ENCODE data around the gene TAOK1.
A peak's percentile ranks its signal among the peaks of the same experiment; 100 is the strongest.

The TAOK1 gene

DNA sequence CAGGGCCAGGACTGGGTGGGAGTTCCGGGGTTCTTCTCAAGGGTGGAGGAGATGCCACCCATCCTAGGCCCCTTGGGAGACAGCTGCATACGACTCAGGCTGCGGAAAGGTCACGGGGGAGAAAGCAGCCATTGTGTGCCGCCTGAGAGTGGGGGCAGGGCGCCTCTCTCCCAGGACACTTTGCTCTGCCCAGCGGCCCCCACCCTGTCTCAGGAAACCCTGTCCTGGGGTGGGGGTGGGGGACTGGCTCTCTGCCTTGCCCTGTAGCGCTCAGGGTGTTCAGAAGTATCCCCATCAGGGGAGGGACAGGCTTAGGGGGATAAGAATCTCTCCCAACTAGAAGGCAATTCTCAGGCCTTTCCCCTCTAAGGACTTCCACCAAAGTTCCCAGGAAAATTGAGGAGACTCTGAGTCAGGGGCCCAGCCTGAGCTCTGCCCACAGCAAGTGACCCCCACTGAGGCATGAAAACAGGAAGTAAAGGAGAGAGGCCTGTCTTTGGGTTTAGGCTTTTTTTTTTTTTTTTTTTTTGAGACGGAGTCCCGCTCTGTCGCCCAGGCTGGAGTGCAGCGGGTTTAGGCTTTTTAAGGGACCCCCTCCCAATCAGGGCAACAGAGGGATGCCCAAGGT is 194.4 kb downstream of the TAOK1 start:
- no peak for DNase-seq (ENCODE audit: low spot score)

DNA sequence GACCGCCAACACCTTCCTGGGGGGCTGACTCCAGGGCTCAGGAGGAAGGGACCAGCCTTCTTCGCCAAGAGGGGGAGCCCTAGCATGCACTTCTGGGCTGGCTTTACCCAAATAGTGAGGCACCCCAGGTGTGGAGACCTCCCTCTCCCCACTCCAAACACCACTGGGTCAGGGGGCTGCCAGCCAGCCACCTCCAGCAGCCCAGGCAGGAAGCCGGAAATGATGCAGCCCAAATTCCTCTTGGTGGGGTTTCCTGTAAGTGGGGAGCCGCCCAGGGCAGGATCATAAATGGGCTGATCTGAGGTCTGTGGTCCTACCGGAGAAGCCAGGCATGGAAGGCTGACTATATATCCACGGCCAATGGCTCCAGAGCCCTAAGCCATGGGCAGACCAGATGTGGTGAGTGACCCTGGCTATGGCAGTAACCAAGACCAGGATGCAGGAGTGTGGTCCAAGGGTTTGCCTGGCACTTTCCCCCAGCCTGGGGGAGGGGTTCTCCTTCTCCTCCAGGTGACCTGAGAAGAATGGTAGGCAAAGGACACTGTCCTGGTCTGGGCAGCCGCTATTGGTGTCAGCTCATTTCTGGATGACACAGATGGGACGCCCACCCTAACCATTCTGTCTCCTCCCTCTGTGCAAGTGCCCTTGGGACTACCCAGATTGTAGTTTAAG is 195.1 kb downstream of the TAOK1 start:
- DNase-seq (ENCODE audit: low spot score), result no peak

DNA sequence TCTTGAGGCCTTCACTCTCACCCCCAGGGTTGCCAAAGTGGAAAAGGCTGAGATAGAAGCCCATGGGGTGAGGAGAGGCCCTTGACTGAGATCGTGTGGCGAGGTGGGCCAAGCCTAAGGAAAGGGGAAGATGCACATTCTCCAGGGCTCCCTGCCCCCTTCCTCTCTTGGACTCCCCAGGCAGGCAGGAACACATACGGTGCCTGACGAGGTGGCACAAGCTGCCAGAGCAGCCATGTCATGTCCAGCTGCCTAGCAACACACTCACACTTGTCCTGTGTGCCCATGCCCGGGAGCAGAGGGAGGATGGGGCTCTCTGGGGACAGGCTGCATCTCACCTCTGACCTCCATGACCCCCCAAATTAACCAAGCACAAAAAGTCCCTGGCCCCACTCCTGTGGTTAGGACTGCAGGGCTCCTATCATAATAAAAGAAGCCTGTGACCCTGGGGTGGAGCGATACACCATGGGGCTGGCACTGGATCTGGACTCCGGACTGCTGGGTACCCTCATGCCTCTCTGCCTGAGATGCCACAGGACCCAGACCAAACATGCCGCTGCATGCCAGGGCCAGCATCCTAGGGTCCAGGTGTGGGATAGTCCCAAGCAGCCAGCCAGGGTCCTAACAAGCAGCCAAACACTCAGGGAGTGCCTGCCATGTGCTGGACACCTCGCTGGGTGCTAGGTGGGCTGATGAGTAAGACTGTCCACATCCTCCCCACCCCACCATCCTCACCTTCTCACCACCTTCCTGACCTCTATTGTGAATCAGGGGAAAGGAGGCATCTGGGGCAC is 196.7 kb downstream of the TAOK1 start:
- no peak for DNase-seq (ENCODE audit: low spot score)

DNA sequence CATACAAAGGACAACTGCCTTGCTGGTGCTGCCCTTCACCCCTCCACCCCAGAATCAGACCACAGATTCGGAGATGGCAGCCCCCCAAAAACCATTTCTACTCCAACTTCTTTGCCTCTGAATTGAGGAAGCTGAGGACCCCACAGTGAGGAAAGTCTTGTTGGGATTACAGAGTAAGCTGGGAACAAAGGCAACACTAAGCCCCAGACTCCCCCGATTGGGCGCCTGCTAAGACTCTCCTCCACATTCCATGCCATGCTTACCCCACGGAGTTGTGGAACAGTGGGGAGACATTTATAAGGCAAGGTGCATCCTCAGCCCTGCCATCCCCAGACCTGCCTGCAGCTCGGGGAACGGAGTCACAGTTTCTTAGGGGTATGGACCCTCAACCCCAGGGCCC is 197.4 kb downstream of the TAOK1 start:
- DNase-seq (ENCODE audit: low spot score), result no peak

DNA sequence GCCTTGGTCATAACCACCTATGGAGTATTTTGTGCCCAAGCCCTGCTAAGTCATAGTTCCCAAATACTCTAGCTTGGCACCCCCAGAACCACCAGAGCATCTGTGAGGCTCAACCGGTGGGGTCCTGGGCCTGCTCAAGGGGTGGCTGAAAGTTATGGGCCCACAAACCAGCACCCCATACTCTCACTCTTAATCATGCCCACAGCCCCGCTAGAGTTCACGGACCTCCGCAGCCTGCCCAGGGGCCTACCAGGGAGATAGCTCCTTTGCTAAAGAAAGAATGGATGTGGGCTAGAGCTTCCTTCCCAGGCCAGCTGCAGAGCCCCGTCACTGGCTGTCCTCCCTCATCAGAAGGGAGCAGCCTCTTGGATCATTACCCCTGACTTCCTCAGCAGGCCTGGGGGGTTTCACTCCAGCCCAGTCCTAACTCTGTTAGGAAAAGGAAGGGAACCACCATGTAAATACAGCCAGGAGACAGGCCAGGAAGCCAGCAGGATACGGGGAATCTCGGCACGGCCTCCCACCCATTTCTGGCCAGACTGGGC is 197.9 kb downstream of the TAOK1 start:
- DNase-seq (ENCODE audit: low spot score), result no peak

DNA sequence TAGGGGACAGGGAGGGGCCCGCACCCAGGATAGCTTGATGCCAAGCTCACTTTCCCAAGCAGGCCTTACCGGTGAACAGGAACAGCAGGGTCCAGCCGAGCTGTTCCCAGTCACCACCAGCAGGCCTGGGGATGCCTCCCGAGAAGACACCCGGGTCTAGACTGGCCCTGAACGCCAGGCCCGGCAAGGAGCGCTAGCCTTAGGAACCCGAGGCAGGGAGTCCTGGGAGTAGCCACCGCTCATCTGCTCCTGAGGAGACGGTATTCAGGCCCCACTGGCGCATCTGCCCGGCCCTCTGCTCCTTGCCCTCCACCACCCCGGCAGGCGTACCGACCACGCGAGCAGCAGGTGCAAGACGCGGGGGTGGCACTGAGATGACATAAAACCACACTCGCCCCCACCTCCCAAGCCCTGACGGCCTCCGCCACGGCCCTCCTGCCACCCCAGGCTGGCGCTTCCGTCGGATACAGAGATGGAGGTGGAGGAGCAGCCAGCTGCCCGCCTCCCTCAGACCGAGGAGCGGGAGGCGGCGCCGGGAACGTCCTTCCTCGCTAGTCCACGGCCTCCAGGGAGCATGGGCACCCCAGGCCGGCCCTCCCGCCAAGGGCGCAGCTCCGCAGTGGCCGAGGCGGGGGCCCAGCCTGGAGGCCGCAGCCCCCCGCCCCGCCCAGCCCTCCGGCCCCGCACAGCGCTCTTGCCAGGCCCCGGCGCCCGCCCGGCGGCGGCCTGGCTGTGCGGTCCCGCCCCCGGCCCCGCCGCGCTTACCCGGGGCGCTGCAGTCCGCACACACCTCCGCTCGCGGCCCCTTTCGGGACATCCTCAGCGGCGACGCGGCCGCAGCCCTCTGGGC is 198.6 kb downstream of the TAOK1 start:
- no peak for DNase-seq (ENCODE audit: low spot score)

DNA sequence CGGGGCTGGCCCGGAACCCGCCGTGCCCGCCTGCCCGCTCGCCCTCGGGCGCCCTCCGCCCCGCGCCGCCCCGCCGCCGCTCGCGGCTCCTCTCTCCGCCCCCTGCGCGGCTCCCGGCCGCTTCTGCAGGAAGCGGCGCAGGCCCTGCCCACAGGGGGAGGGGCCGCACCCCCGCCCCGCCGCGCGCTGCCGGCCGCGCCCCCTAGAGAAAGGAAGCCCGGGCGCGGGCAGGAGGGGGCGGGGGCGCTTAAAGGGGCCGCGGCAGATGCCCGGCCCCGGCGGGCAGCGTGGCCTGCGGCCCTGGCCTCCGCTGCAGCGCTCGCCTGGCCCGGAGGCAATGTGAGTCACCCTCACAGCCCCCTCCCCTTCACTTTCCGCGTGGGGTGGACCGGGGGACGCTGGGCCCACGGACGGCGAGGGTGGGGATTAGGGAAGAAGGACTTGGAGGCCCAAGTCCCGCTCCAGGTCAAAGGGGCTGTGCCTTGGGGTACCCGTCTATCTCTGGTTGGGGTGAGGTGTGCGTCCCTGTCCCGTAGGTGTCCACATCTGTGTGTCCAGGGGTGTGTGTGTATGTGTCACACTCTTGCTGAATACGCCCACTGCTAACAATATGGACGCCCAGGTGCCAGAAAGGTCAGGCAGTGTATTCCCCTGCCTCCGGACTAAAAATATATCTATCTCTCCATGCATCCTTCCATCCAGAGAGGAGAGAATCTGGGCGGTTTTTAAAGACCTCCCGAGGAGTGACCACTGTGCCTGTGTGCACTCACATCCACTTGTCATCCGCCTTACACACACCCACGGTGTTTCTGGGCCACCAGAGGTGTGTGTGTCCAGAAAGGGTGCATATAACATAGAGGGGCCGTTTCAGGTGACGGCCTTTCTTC is 199.6 kb downstream of the TAOK1 start, which contains the start of gene GIT1:
Gene GIT1 (minus strand): TSS at position 125 of the 887 bp plus-strand sequence. CDS start 270 bp downstream, outside the sequence.
- DNase-seq (ENCODE audit: low spot score), result peak; percentile 94

DNA sequence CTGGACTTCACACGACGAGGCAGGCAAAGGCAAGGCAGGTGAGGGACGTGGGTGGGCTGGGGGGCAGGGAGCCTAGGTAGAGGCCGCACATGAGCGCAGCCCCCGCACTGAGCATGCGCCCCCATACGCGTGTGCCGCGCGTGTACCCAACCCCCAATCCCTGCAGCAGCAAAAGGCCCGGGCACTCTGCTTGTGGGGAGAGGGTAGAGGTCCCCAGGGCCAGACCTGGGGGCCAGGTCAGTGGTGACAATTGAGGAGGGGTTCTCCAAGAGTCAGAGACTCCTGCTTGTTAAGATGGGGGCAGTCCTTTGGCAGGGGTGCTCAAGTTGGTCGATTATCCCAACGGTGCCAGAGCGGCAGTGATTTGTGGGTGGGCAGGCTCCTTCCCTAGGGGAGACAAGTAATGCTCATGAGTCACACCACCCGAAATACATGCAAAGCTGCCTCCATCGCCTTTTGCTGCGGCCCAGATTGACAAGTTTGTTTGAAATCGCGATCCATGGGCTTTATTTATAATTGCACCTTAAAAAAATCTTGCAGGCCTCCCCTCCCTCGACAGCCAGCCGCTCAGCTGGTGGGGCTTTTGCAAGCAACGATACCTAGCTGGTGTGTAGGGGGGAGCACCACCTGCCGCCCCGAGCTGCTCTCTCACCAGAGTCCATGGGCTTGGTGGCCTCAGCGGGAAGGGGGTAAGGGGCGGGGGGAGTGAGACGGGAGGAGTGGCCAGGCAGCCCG is 200.4 kb downstream of the TAOK1 start:
- DNase-seq (ENCODE audit: low spot score), result peak; percentile 78

DNA sequence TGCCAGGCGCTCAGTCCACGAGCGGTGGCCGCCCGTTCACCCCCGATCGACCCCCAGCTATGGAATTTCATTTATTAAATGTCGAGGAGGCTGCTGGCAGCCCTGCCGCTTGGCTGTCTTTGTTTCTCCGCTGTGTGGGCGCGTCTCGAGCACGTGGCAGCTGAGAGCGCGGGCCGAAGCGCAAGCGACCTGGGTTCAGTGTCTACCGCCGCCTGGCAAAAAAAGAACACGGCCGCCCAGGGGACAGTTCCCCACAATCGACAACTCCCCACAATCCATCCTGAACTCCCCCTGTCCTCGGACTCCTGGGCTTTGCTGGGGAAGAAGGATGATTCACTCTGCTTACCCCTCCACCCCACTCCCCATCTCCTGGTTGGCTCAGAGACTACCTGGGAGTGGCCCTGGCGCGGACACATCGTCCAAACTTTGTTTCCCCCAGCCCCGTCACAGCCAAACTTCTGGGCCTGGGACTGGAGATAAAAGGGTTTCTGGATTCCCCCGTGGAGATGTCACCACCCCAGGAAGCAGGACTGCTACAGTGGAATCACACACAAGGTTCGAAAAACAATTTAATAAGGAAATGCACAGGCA is 201.1 kb downstream of the TAOK1 start:
- DNase-seq (ENCODE audit: low spot score), result no peak

DNA sequence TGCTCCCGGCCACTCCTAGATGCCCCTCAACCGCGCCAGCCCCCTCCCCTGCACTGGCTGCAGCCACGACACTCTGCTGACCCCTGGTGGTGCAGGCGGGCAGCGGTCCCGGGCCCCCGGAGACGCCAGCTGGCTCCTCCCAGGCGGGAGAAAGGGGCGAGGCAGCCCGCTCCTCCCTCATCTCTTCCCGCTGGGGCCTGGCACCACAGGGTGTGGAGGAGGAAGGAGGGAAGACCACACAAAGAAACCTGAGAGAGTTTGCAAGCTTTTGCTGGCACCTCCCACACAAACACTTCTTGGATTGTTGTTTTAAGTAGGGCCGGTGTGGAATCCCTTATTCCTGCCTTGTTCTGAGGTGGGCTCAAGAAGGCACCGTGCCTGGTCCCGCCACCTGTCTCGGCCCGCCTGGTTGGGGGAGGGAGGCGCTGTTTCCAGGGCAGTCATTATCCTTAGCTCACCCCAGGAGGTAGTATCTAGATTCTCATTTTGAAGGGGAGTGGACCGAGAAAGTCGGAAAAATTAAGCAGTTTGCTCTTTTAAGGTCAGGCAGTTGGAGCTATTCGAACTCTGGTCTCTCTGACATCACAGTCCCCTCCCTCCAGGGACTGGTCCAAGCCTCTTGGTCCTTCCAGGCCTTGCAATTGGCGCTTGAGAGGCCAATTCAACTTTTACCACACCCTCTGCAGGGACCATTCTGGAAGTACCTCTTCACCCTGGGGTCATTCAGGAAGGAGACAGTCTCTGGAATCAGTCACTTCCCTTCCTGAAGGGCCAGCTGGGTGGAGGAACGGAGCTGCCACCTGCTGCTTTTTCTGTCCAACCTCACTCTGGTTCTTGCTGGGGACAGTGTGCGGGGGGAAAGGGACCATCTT is 201.8 kb downstream of the TAOK1 start:
- DNase-seq (ENCODE audit: low spot score), result peak; percentile 89

DNA sequence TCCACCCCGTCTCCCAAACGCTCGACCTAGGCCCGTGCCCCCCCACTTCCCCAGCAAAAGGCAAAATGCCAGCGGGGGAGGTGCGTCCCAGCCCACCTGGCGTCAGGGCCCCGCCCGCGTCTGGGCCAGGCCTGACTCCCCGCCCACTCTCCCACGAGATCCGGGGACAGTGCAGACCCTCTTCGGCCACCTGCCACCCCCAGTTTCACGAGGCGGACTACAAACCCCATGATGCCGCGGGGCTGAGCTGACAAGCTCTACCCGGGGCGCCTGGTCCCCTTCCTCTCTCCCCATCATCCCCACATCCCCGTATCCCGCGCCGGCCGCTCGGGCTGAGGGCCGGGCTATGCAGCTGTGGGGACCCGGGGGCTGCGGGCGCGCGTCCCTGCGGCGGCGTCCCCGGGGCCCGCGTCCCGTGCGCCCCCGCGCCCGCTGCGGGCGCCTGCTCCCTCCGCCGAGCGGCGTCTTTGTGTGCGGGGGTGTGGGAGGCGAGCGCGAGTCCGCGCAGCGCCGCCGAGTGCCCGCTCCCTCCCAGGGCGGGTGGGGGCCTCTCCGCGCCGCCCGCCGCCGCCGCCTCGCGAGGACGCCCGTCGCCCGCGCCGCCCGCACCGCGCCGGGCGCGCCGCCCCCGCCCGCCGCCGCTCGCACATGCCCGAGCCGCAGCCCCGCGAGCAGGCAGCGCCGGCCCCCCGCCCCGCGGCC is 202.8 kb downstream of the TAOK1 start, which contains the start of gene ANKRD13B:
Gene ANKRD13B (plus strand): TSS at position 283 of the 702 bp plus-strand sequence. CDS start 490 bp downstream, outside the sequence.
- no peak for DNase-seq (ENCODE audit: low spot score)

DNA sequence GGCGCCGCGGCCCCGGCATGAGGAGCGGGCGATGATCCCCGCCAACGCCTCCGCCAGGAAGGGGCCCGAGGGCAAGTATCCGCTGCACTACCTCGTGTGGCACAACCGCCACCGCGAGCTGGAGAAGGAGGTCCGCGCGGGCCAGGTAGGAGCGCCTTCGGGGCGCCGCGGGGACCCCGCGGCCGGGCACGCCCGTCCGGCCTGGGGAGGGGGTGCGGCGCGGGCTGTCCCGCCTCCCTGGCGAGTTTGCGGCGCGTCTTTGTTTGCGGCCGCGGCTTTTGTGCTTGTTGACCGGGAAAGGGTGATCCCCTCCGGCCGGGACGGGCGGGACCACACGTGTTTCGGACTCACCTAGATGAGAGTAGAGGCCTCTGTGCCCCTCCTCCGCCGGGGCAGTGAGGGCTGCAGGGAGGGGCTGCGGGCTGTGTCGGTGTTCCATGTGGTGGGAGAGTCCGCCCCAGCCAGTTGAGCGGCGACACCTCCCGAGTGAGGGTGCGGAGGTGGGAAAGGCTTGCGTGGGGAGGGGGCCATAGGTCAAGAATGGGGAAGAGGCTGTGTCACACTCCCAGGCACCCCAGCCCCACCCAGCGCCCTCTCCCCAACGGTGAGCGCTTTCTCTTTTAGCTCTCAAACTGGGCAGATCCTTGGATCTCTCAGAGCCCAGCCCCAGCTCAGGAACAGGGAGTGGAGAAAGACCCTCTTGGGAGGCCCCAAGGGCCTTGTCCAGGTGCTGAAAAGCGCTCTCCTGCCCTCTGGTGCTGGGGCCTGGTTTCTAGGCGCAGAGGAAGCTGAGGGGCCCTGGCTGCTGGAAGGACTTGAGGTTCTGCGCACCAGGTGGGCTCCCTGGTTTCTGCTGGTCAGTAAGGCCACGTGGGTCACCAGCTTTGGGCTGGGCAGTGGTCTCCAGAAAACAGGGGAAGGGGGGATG is 203.7 kb downstream of the TAOK1 start:
- DNase-seq (ENCODE audit: low spot score), result no peak

DNA sequence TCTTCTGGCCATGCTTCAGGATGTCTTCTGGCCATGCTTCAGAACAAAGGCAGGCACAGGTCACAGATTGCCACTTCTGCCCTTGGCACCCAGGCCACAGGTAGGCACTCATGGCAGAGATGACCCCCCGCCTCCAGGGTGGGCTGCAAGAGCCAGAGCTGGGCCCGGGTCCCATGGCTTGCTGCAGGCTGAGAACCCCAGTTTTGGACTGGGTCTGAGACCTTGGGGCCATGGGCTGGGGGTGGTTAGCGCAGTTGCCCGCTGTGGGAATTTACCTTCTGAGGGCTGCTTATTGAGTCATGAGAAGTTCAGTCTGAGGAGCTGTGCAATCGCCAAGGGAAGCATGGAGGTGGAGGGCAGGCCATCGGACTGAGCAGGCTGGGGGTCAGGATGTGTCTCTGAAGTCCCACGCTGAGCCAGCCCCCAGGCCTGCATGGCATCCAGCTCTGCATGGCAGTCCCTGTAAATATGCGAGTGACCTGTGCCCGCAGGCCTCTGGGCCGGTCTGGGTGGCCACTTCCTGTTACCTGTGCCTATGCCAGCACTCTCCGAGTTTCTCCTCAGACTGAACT is 204.4 kb downstream of the TAOK1 start:
- DNase-seq (ENCODE audit: low spot score), result no peak

DNA sequence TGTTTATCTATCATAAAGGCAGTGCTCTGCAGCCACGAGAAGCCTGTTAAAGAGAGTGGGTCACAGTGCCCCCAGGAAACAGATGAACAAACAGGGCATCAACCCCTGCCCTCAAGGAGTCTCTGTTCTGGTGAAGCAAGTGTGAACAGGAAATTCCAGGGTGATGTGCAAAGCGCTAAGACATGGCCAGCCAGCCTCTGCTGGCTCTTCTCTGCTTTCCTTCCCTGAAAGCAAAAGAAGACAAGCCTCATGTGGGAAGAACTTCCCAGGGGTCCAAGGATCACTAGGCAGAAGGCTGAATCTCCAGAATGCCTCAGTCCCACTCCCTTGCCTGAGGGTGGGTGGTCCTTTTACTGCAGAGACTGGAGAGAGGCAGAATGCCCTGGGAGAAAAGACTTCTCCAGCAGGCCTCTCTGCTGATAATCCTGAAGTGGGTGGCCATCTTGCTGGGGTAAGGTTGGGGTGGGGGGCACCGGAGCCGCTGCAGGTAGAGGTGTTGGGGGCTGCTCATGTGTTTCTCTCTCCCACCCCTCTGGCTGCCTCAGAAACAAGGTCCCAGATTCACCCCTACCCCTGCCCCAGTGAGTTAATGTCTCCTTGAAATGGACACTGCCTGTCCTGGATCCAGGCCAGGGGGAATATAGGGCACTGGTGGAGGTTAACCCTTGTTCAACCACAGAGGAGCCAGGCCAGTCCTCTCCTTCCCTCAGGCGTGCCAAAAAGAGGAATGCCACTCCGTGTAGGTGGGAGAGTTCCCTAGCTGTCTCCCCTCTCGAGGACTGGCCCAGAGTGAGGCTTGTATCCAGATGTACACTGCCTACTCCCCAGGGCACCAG is 205.2 kb downstream of the TAOK1 start:
- DNase-seq (ENCODE audit: low spot score), result no peak
